Skeletal muscle satellite cell (primary cell): ENCODE measurements around the gene PPP1CA.

ENCODE experiments used
- H3K27me3 ChIP-seq: 2 replicates; pipeline ENCODE4 v1.7.0; 2013; ENCODE audit warnings: low read length; ENCODE audit not compliant: control insufficient read depth, insufficient read depth
- H3K36me3 ChIP-seq: 2 replicates; pipeline ENCODE4 v1.7.0; 2013; ENCODE audit warnings: mild to moderate bottlenecking, control low read depth, low read length; ENCODE audit not compliant: insufficient read depth
- H3K4me1 ChIP-seq: 2 replicates; pipeline ENCODE4 v1.7.0; 2013; ENCODE audit warnings: low read length; ENCODE audit not compliant: control insufficient read depth, insufficient read depth
- H3K4me2 ChIP-seq: 2 replicates; pipeline ENCODE4 v1.7.0; 2013; ENCODE audit warnings: mild to moderate bottlenecking, low read length
- H3K4me3 ChIP-seq: 2 replicates; pipeline ENCODE4 v1.7.0; 2013; ENCODE audit warnings: low read length
- H3K9ac ChIP-seq: 2 replicates; pipeline ENCODE4 v1.7.0; 2013; ENCODE audit warnings: mild to moderate bottlenecking, low read depth, low read length, moderate library complexity
- H3K9me3 ChIP-seq: replicated peaks from 2 replicates; pipeline ENCODE4 v1.7.0; 2013; ENCODE audit warnings: mild to moderate bottlenecking, control low read depth, low read length

PPP1CA gene

GRCh38 chr11:67355023-67355793 lies 46.5 kb downstream of the PPP1CA start:
- H3K27me3 ChIP-seq: no peaks in the 10 kb centered on the region
- H3K4me3 ChIP-seq: peak overlapping the region; percentile 50
- H3K4me1 ChIP-seq: peaks cover 69% of the 10 kb centered on the region
- H3K9ac ChIP-seq: peak overlapping the region; percentile 80
- no peaks in the 10 kb centered on the region for H3K9me3 ChIP-seq
- H3K36me3 ChIP-seq: peaks cover 8% of the 10 kb centered on the region
- H3K4me2 ChIP-seq: peak overlapping the region; percentile 82

DNA sequence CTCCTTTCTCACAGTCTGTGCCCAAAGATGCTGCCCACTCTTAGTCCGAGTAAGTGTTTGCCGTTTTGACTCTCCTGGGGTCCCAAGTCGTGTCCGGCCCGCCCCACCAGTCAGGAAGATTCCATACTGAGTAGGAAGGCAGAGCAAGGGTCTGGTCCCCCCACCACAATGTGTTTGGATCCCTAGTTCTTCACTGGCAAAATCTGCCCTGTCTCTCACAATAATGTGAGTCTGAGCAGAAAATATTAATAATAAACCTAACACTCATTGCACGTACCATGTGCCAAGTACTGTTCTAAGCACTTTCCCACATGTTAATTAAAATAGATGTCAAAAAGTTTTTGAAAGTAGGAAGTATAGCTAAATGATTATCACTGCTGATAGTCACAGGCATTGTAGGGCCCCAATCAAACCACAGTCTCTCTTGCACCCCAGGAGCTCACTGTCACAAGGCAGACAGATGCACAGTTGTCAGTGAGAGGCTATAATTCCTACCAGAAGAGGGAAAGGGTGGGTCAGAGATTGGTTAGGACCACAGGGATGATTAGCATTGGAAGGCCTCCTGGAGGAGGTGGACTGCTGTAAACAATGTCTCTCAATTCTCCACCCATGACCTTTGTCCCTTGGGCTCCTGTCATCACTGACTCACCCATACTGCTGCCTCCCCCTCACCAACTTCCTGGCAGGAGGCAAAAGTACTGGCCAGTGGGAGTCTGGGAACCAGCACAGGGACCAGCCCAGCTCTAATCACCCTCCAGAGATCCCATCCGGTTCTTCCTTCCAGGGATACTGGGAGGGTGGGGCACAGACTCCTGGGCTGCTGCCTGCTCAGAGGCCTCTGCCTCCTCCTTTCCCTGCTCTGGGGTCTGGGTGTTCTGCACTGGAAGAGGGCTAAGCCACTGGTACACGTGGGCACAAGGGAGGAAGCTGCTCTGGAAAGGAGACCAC lies 47.3 kb downstream of the PPP1CA start:
- H3K36me3 ChIP-seq: peaks cover 8% of the 10 kb centered on the region
- H3K4me2 ChIP-seq: peak overlapping the region; percentile 82
- no peaks in the 10 kb centered on the region for H3K9me3 ChIP-seq
- H3K27me3 ChIP-seq: no peaks in the 10 kb centered on the region
- H3K9ac ChIP-seq: peak overlapping the region; percentile 99
- H3K4me1 ChIP-seq: peaks cover 69% of the 10 kb centered on the region
- H3K4me3 ChIP-seq: peak overlapping the region; percentile 83

DNA sequence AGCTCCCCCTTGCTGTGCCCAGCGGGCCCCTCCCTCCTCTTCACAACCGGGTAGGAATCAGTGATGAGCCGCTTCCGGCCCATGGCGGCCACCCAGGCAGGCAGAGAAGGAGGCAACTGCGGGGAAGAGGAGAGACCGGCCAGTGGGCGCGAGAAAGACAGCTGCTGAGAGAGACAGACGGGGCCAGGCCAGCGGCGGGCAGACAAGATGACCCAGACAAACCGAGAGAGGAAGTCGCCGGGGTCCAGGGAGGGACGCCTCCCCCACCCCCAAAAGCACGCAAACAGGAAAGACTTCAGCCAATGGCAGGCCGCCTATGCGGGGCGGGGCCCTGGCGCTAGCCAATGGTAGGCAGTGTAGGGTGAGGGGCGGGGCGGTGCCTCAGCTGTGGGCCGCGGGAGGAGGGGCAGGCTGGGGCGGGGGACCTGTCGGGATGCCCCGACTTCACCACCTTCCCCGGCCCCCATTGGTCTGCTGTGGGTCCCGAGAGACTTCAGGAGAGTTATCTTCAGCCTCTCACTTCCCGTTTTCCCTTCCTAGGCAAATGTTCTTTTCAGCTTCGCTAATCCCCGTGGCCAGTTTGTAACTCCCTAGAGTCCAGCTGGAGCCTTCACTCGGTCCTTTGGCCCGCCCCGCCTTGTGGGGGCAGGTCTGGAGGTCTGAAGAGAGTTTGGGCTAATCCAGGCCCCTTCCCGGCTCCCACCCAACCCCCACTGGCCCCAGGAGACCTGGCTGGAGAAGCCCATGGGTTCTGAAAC lies 48.2 kb downstream of the PPP1CA start, which contains the start of gene POLD4:
Gene POLD4, minus strand, starts transcription at position 230 of the 758 bp plus-strand sequence. Its CDS starts 147 bp downstream, at position 83.
- H3K36me3 ChIP-seq: peaks cover 5% of the 10 kb centered on the region
- H3K4me2 ChIP-seq: peak within 1 kb of the TSS; percentile 97
- peak within 1 kb of the TSS; percentile 83 for H3K4me3 ChIP-seq
- H3K27me3 ChIP-seq: no peaks in the 10 kb centered on the region
- H3K9ac ChIP-seq: peak within 1 kb of the TSS; percentile 99
- H3K4me1 ChIP-seq: peaks cover 62% of the 10 kb centered on the region
- no peaks in the 10 kb centered on the region for H3K9me3 ChIP-seq

DNA sequence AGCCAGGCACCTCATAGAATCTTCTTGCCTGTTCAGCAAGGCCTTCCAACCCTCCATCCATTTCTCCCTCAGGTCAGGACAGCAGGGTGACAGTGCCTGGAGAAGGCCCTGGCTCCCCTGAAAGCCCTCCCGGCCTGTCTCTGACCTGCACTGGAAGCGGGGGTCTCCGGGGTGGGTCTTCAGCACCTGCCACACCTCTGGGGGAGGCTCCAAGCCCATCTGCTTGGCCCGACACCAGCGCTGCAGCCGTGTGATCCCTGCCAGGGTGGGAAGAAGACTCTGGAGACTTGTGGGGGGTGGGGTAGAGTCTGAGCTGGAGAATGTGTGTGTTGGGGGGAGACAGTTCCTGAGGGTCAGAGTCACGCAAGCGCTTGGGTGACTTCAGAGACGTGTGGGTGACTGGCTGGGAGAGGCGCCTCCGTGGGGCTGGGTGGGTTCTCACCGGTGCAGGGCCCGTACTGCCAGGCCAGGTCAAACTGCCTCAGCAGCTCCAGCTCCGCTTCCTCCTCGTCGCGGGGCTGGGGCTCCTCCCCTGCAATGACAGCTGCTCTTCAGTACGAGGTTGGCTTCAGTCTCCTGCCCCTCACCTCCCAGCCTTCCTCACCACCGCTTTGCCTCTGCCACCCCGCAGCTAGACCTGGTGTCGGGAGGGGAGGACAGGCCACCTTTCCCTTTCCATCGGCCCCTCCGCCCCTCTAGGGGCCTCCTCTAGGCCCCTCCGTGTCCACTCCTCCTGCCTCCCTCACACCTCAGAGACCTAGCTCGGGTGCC lies 48.9 kb downstream of the PPP1CA start:
- H3K36me3 ChIP-seq: peaks cover 5% of the 10 kb centered on the region
- peak overlapping the region; percentile 97 for H3K4me2 ChIP-seq
- H3K4me3 ChIP-seq: peak overlapping the region; percentile 83
- H3K27me3 ChIP-seq: no peaks in the 10 kb centered on the region
- H3K9ac ChIP-seq: peak overlapping the region; percentile 99
- no peaks in the 10 kb centered on the region for H3K9me3 ChIP-seq
- H3K4me1 ChIP-seq: peaks cover 59% of the 10 kb centered on the region

DNA sequence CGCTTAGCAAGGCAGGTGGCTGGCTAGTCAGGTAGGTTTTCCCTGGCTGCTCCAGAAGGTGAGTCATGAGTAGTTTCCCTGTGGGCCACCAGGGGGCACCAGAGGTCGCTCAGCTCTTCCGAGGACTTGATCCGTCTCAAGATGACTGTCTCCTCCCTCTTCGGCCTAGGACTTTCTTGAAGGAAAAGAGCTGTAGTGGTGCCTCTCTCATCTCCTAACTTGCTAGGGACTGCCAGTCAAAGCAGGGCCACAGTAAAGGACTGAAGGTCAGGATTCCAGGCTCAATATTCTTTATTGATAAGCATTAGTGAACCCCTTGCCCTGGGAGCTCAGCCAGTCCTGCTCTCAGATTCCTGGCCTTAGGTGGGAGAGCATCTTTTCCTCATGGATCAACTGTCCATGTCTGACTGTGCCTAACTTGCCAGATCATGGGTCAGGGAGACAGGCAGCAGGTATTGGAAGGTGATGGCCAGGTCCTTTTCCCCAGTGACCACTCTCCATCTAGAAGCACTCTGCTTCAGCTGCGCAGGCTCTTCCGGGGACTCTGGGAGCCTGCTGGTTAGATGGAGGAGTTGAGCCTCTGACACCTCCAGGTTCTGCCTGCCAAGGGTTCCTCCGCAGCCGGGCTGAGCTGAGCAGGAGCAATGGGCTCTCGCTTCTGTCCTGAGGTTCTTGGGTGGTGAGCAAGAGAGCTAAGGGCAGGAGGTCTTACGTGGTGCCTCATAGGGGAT lies 50.2 kb downstream of the PPP1CA start:
- H3K4me1 ChIP-seq: peaks cover 49% of the 10 kb centered on the region
- peak overlapping the region; percentile 44 for H3K4me3 ChIP-seq
- H3K9ac ChIP-seq: peak overlapping the region; percentile 59
- no peaks in the 10 kb centered on the region for H3K27me3 ChIP-seq
- peak overlapping the region; percentile 97 for H3K4me2 ChIP-seq
- peaks cover 5% of the 10 kb centered on the region for H3K36me3 ChIP-seq
- no peaks in the 10 kb centered on the region for H3K9me3 ChIP-seq

- H3K9ac ChIP-seq: no peak overlapping the region
- peaks cover 5% of the 10 kb centered on the region for H3K36me3 ChIP-seq
These were observed 51.7 kb downstream of the PPP1CA start for GRCh38 chr11:67349928-67350465.

DNA sequence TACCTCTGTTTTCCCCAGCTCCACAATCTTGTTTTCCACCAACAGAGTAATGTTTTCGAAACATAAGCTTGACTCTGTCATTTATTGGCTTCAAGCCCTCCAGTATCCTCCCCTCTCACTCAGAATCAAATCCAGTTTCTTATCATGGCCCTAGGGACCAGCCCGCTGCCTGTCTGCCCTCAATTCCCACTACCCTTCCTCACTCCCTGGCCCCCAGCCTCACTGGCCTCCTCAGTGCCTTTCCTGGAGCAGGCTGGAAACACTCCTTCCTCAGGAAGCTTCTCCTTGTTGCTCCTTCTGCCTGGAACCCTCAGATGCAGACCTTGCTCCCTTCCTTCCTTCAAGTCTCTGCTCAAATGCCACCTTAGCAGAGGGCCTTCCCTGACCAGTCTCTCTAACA lies 52.2 kb downstream of the PPP1CA start:
- no peaks in the 10 kb centered on the region for H3K9me3 ChIP-seq
- H3K4me3 ChIP-seq: no peak overlapping the region
- H3K36me3 ChIP-seq: peaks cover 5% of the 10 kb centered on the region
- peaks cover 36% of the 10 kb centered on the region for H3K4me1 ChIP-seq
- no peaks in the 10 kb centered on the region for H3K27me3 ChIP-seq
- H3K4me2 ChIP-seq: no peak overlapping the region
- H3K9ac ChIP-seq: no peak overlapping the region

More at GRCh38 chr11:67349928-67350465, 51.7 kb downstream of the PPP1CA start:
- no peaks in the 10 kb centered on the region for H3K9me3 ChIP-seq
- H3K4me1 ChIP-seq: peaks cover 40% of the 10 kb centered on the region
- H3K27me3 ChIP-seq: no peaks in the 10 kb centered on the region
- no peak overlapping the region for H3K4me3 ChIP-seq
- H3K4me2 ChIP-seq: no peak overlapping the region

- Histone ChIP-seq H3K4me2 (no peak overlapping the region), H3K4me1 (peaks cover 32% of the 10 kb centered on the region), H3K36me3 (peaks cover 5% of the 10 kb centered on the region), H3K27me3 (no peaks in the 10 kb centered on the region), H3K9me3 (no peaks in the 10 kb centered on the region), H3K9ac (no peak overlapping the region), H3K4me3 (no peak overlapping the region)
These were observed 52.6 kb downstream of the PPP1CA start for GRCh38 chr11:67349036-67349435.
